ENCODE measurements around the gene UPP2.
A peak's percentile ranks its signal among the peaks of the same experiment; 100 is the strongest.

The UPP2 gene

DNA sequence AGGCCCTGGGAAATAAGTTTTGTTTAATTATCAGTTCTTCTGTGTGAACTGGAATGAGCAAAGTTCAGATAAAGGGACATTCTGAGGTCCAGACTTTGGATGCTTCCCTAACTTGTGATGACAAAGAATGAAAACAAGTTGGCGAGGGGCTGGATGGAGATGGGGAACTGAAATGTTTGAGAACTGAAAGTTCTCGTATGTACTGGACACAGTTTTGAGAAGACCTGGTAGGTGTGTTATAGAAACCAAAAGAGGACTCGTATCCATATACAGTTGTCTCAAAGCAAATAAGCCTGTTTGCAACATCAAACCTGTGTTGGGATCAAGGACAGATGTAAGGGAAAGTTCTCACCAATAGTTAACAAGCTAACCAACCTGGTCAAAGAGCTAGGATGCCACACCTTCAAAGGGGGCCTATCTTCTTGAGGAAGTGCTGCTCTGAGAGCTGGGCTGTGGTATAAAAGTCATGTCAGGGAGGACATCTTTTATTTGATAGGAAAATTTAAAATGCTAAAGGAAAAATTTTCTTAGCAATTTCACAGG is at the start of gene UPP2:
TSS of gene UPP2 (plus strand) at position 493 of the 543 bp plus-strand sequence. CDS start 188 bp downstream, outside the sequence.
- DNase-seq = no peak

DNA sequence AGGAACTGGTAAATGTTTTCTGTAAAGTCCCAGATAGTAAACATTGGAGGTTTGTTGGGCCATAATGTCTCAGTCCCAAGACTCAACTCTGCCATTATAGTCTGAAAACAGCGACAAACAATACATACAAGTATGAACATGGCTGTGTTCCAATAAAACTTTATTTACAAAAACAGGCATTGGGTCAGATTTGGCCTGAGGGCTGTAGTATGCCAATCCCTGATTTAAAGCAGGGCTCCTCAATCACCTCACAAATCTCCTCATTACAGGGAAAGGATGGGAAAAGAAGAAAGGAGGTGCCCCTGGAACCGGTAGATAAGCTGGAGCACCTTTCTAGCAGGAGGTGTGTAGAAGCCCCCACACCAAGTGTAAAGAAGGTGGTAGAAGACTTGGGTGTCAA is 48.9 kb upstream of the UPP2 start:
- DNase-seq = no peak

DNA sequence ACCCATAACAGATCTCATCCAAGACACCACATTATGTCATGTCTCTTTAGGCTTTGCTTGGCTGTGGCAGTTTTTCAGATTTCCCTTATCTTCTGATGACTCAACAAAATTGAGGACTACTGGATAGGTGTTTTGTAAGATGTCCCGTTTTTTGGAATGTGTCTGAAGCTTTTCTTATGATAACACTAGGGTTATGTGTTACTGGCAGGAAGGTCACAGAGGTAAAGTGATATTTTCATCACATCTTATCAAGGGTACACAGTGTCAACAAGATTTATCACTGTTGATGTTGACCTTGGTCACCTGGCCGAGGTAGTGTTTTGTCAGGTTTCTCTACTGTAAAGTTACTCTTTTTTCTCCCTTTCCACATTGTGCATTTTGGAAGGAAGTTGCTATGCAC is 44.8 kb upstream of the UPP2 start:
- no peak for DNase-seq

DNA sequence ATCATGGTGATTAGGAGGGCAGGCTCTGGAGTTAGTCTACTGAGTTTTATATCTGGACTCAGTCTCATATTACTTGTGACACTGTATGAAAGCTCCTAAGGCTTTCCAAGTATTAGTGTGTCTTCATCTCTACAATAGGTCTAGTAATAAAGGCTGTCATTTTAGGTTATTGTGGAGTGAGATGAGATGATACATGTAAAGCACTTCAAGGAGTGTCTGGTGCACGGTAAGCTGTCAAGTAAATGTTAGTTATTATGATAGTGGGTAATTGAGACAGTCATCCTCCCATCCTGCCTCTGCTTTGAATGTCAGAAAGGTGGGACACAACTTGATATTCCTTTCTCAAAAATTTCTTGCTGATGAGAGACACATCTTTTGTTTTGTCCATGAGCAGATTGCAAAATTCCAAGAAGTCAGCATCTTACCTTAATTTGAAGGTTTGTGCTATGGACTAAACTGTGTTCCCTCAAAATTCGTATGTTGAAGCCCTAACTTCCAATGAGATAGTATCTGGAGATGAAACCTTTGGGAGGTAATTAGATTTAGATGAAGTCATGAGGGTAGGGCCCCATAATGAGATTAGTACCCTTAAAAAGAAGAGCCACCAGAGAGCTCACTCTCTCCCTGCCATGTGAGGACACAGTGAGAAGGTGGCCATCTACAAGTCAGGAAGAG is 41.4 kb upstream of the UPP2 start:
- DNase-seq = no peak

GRCh38 chr2:158060835-158061435 is 40.7 kb upstream of the UPP2 start:
- DNase-seq = no peak

DNA sequence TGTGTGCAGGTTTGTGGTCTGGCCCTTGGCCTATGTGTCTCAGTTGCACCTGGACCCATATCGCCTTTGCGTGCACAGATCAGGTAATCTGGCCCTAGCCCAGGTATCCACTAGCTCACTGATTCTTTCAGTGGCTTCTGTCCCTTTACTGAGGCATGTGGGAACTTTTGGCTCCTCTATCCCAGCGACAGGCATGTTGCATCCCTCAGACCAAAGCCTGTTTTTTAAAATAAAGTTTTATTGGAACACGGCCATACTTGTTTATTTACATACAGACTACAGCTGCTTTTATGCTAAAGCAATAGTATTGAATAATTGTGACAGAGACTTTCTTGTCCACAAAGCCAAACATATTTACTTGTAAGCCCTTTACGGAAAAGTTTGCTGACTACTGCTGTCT is 39.9 kb upstream of the UPP2 start:
- DNase-seq = no peak

GRCh38 chr2:158066046-158066713 is 35.5 kb upstream of the UPP2 start:
- no peak for DNase-seq

- no peak for DNase-seq
Observed at GRCh38 chr2:158071018-158071417, 30.7 kb upstream of the UPP2 start.

- DNase-seq = no peak
Observed at GRCh38 chr2:158072361-158072760, 29.3 kb upstream of the UPP2 start.

DNA sequence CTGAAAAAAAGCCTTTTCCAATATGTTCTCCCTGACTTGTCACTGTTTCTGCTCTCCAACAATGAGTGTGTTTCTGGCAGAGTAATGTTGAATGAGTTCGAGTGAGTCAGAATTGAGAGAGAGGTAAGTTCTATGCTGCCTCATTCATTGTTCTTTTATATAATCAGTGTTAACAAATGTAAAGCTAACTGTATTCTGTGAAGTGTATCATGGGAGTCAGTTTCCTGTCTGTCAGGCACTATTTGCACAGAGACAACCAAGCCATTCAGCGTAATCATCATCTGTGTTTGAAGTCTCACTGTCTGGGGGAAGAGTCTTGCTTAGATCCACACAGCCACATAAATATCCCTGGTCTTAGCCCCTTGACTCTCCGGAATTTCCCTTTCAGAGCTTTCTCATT is 22.0 kb upstream of the UPP2 start:
- DNase-seq = peak; percentile 3

DNA sequence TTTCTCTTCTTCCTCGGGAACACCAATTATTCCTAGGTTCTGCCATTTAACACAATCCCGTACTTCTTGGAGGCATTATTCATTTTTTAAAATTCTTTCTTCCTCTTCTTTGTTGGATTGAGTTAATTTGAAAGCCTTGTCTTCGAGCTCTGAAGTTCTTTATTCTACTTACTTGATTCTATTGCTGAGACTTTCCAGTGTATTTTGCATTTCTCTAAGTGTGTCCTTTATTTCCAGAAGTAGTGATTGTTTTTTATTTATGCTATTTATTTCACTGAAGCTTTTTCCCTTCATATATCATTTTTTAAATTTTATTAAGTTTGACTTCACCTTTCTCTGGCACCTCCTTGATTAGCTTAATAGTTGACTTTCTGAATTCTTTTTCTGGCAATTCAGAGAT is 13.6 kb upstream of the UPP2 start:
- DNase-seq = no peak

DNA sequence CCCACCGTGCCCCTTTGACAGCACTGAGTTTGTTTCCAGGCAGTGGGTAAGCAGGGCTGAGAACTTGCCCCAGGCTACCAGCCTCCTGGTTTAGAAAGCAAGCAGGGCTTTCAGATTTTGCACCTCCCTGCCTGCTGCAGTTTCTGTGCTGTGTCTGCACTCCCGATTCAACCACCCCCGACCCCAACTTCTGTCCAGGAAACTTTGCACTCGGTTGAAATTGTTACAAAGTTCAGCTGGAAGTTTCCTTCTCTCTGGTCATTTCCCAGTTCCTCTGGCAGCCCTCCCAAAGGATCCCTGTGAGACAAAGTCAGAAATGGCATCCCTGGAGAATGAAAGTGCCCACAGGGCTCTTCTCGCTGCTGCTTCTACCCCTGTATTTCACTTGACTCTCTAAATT is 12.4 kb upstream of the UPP2 start:
- no peak for DNase-seq

DNA sequence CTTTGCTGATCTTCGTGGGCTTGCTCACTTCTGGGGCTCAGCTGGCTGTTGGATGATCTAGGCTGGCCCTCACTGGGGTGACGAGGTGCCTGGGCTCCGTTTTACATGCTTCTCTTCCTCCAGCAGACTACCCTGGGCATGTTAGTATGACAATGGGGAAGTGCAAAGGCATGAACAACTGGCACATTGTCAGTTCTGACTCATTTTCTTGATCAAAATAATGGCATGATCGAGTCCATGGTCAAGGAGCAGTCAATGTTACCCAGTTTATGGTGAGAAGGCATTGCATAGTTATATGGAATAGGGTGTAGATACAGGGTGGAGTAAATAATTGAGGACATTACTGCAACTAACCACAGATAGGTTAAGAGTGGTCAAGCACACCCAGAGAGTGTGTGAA is 10.0 kb upstream of the UPP2 start:
- DNase-seq = no peak

GRCh38 chr2:158094487-158095092 is 7.1 kb upstream of the UPP2 start:
- no peak for DNase-seq

DNA sequence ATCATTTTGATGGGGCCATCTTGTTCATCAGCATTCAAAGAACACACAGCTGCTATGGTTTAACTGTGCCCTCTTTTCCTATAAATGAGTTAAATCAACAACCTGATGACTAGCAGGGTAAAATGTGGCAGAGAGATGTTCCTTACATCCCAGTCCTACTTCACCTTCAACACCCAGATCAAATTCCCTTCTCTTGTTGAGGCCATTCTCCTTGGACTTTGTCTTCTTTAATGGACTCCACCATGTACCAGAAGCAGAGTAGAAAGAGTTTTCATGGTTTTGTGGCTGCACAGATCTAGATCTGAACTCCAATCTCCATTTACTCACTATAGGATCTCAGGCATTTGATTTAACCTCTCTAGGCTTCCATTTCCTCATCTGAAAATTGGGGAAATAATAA is 6.4 kb upstream of the UPP2 start:
- no peak for DNase-seq

GRCh38 chr2:158095912-158096311 is 5.8 kb upstream of the UPP2 start:
- no peak for DNase-seq

DNA sequence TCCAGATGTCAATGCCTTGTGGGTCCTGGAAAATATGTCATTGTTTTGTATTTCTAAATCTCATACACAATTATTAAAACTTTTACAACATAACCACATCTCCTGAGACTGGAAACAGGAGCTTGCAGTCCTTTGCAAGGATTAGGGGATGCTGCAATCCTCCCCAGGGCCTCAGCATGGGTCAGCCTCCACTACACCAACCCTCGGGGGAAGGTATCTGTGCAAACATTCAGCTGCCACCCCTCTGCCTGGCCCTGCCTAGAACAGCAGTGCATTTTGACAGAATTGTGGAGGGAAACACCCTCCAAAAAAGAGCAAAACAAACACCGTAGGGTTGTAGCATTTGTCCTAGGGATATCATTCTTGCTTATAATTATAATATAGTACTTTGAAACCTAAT is 4.2 kb upstream of the UPP2 start:
- no peak for DNase-seq

DNA sequence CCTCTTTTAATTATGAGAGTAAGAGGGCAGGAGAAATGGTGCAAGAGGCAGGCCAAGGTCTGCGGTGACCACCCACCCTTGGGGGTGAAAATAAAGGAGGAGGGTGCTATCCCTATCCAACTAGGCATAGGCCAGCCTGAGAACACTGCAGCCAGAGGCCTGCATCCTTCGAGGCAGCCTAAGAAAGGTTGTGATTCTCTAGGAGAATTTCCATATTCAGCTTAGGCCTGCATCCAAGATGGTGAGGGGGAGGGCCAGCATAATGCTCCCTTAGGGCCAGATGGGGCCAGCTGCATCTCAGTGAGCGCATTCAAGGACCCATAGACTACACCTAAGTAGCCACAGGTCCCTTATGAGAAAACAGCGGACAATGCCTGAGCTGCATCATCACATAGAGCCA is 3.5 kb upstream of the UPP2 start:
- DNase-seq = no peak

DNA sequence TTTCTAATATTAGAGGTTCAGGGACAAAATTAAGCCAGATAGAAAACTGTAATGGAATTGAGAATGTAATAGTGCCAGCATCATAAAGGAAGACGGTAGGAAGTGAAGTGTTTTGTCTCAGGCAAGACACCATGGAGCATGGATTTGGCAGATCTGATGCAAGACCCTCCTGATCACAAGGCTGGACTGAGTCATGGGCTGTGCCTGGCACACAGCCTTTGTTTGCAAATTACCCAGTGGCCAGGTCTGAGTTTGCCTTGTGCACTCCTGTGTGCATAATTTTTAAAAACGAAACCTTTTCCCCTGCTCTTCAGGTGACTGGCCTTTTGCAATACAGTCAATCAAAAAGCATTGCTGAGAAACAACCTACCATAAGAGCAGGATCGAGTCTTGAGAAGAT is 2.0 kb upstream of the UPP2 start:
- no peak for DNase-seq

DNA sequence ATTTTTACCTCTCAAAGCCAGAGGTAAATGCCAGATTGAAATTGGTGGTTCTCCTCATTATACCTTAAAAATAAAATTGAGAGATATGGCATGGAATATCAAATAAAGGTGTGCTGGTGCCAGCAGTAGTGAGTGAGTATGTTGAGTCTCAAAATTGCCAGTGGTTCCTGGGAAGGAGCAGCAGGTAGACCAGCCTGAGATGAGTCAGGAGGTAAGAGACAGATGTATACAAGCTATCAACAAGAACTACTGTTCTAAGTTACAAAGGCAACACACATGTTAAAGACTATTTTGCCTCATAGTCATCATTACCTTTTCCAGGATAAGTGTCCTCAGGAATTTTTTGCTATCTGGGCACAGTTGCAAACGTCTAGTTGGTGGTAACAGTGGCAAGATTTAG is 1.3 kb upstream of the UPP2 start:
- DNase-seq = no peak

DNA sequence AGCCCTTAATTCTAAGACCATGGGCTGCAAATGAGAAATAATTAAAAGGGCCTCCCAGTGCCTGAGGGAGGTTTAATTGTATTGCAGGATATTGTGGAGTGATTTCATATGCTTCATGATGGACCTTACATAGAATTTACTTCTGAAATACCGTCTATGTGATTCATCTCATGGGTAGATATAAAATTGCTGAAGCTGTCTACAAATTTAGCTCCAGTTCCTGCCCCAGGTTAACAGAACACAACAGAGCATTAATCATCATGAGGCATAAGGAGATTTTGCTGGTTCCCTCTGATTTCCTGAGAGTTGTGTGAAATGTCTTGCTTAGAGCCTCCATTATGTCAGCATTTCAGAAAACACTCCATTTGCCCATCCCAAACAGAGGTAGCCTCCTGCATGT is 770 bp downstream of the UPP2 start:
- DNase-seq = no peak

DNA sequence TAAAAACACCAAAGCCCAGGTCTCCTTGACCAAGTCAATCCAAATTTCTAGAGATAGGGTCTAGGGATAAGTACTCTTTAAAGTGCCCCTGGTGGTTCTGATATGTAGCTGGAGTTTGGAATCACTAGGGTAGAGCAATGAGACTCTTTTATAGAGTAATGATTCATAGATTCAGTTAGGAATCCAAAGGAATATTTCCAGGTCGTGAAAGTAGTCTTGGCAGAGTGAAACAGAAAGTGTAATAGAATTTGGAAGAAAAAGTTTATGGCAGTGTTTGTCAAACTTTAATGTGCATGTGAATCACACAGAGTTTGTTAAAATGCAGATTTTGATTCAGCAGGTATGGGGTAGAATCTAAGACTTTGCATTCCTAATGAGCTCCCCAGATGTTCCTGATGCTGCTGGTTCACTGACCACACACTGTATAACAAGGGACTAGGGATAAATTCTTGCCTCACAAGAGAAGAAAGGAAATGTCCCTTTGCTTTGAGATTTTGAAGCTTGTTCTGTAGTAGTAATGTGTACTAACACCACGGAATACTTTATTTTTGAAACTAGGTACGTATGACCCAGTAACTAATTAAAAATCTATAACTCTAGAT is 1.8 kb downstream of the UPP2 start:
- DNase-seq = no peak

- no peak for DNase-seq
Observed at GRCh38 chr2:158104903-158105302, 3.2 kb downstream of the UPP2 start.

All from NCI-H526 treated with DMSO at 0.1 percent for 48 hours (cell line).